Raji (cell line): ENCODE measurements around the gene LTBP2.

Source experiments
- POLR2A ChIP-seq: IDR thresholded peaks from 2 replicates; pipeline ENCODE4 v1.6.1; 2011; ENCODE audit warnings: low read depth, low read length, control low read depth; ENCODE audit not compliant: insufficient read depth

Gene LTBP2

GRCh38 chr14:74620923-74621322 lies 8.9 kb upstream of the LTBP2 start:
- no peak for TF ChIP-seq POLR2A

- TF ChIP-seq POLR2A, result no peak
Observed at GRCh38 chr14:74620497-74620921, 8.5 kb upstream of the LTBP2 start.

- no peak for TF ChIP-seq POLR2A
Observed at GRCh38 chr14:74619672-74620131, 7.7 kb upstream of the LTBP2 start.

GRCh38 chr14:74618078-74618952 lies 6.3 kb upstream of the LTBP2 start:
- no peak for TF ChIP-seq POLR2A

GRCh38 chr14:74616996-74617700 lies 5.1 kb upstream of the LTBP2 start:
- no peak for TF ChIP-seq POLR2A

- TF ChIP-seq POLR2A, result no peak
Observed at GRCh38 chr14:74616507-74616906, 4.5 kb upstream of the LTBP2 start.

GRCh38 chr14:74615735-74616134 lies 3.7 kb upstream of the LTBP2 start:
- TF ChIP-seq POLR2A, result no peak

- no peak for TF ChIP-seq POLR2A
Observed at GRCh38 chr14:74614508-74615495, 2.8 kb upstream of the LTBP2 start.

GRCh38 chr14:74613211-74613914 lies 1.3 kb upstream of the LTBP2 start:
- TF ChIP-seq POLR2A, result no peak

- TF ChIP-seq POLR2A, result no peak
Observed at GRCh38 chr14:74612350-74613021, 449 bp upstream of the LTBP2 start.

- TF ChIP-seq POLR2A, result no peak
Observed at GRCh38 chr14:74610866-74611649, 979 bp downstream of the LTBP2 start.

- no peak for TF ChIP-seq POLR2A
Observed at GRCh38 chr14:74610199-74610865, 1.7 kb downstream of the LTBP2 start.

GRCh38 chr14:74609721-74610120 lies 2.3 kb downstream of the LTBP2 start:
- TF ChIP-seq POLR2A, result no peak
